GM12874 (cell line): ENCODE results near the gene COL18A1.

ENCODE experiments used
- TF ChIP-seq, protein P1 (sequence below): IDR thresholded peaks from 2 replicates; pipeline ENCODE4 v1.5.1; 2011; ENCODE audit warnings: low read depth, mild to moderate bottlenecking, control low read depth, low read length, moderate library complexity; ENCODE audit not compliant: insufficient read depth

The COL18A1 gene

GRCh38 chr21:45359451-45360217, 45.3 kb upstream of the COL18A1 start:
- TF ChIP-seq, protein P1, sequence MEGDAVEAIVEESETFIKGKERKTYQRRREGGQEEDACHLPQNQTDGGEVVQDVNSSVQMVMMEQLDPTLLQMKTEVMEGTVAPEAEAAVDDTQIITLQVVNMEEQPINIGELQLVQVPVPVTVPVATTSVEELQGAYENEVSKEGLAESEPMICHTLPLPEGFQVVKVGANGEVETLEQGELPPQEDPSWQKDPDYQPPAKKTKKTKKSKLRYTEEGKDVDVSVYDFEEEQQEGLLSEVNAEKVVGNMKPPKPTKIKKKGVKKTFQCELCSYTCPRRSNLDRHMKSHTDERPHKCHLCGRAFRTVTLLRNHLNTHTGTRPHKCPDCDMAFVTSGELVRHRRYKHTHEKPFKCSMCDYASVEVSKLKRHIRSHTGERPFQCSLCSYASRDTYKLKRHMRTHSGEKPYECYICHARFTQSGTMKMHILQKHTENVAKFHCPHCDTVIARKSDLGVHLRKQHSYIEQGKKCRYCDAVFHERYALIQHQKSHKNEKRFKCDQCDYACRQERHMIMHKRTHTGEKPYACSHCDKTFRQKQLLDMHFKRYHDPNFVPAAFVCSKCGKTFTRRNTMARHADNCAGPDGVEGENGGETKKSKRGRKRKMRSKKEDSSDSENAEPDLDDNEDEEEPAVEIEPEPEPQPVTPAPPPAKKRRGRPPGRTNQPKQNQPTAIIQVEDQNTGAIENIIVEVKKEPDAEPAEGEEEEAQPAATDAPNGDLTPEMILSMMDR: no peak

DNA sequence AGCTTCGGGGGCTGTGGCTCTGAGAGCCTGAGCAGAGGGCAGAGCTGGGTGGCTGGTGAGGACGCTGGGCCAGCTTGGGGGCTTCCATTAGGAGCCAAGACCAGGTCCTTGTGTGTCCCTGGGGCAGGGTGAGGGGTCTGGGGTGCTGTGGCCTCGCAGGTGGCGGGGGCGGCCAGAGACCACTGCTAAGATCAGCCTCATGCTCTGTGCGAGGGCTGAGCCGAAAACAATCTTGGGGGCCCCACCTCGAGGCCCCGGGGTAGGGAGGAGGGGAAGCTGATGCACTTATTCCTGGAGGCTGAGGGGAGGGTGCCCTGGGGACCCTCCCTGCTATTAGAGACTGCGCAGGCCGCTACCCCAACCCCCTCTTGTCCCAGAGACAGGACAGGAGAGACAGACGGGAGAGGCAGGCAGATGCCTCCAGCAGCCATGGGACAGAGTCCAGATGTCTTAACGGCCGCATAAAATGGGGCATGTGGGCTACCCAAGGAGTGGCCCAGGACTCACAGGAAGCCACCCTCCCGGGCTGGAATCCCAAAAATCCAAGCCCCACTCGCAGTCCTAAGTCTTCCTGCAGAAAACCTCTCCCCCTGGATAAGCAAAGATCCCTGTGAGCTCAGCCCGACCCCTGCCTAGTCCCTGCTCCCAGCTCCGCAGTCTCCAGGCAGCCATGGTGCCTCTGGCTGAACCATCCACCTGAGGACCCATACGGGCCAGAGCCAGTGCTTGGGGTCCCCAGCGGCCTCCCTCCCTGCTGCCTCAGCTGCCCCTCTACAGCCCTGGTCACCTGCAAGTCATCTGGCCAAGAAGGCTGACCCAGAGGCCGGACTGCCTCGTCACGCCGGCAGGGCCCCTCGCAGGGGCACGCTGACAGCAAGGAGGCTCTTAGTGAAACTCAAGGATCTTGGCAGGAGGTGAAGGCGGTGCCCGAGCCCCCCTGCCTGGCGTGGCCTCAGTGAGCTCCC, 43.6 kb upstream of the COL18A1 start:
- TF ChIP-seq, protein P1: no peak

GRCh38 chr21:45362077-45362747, 42.8 kb upstream of the COL18A1 start:
- TF ChIP-seq, protein P1: no peak

GRCh38 chr21:45362748-45363145, 42.2 kb upstream of the COL18A1 start:
- TF ChIP-seq, protein P1: no peak

DNA sequence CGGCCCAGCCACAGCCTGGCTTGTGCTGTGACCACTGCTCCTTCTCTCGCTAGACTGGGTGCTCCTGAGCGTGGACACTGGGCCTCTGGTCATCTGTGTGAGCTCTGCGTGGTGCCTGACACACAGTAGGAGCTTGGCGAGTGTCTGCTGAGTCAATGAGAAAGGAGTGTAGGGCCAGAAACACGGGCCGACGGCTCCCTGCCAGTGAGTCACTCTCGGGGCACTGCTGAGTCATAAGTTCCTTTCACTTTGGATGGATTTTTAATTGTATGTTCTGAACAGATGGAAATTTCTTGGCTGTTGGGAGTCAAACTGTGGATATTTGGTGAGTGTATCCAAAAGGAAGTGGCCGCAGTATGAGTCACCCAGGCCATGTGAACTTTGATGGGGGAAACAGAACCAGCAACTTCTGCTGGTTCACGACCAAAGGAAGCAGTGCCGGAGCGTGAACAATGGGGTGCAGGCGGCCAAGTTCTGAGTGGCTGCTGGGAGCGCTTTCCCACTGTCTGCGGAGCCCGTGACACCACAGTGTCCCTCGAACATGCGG, 41.0 kb upstream of the COL18A1 start:
- TF ChIP-seq, protein P1: no peak

- TF ChIP-seq, protein P1: no peak
These were observed 40.3 kb upstream of the COL18A1 start for GRCh38 chr21:45364468-45365185.
